Posterior cingulate gyrus (tissue), 11 donors: ENCODE data around the gene IFI44L.

ENCODE experiments used
- DNase-seq, 10 donors: peaks; one replicate each; pipeline versions ENCODE4 v3.0.0 to v3.0.0-alpha.2; 2020 to 2021; ENCODE audit warnings: mixed read lengths in 3 of 10
- intact Hi-C: fragments of 100-400 bp; cut with DNase I; formaldehyde crosslinking; loops from one replicate; pipeline ENCODE4 v1.15.1; 2023

IFI44L gene

GRCh38 chr1:78630600-78630999 lies 10.4 kb downstream of the IFI44L start:
- no peak for DNase-seq
- intact Hi-C loops: no loop called here

- intact Hi-C loops: no loop called here
- DNase-seq: no peak
Observed at GRCh38 chr1:78633209-78633608, 13.0 kb downstream of the IFI44L start.

GRCh38 chr1:78640462-78640861 lies 20.2 kb downstream of the IFI44L start:
- intact Hi-C loops: no loop called here

GRCh38 chr1:78641558-78641957 lies 21.3 kb downstream of the IFI44L start:
- DNase-seq: no peak
- intact Hi-C loops: no loop called here

More at GRCh38 chr1:78640462-78640861, 20.2 kb downstream of the IFI44L start:
- DNase-seq: no peak

GRCh38 chr1:78645723-78646122 lies 25.5 kb downstream of the IFI44L start:
- intact Hi-C loops: no loop called here
- DNase-seq: no peak

GRCh38 chr1:78647238-78647637 lies 27.0 kb downstream of the IFI44L start:
- no peak for DNase-seq
- intact Hi-C loops: no loop called here

GRCh38 chr1:78649628-78650027 lies 29.4 kb downstream of the IFI44L start, which contains the start of gene IFI44:
Gene IFI44 (plus strand): TSS chr1:78649831. CDS start chr1:78650196, 365 bp downstream.
- DNase-seq: peak in 7 of 10 donors; percentile 27 to 83 (median 40)

GRCh38 chr1:78650114-78650660 lies 29.9 kb downstream of the IFI44L start:
- no peak for DNase-seq
- intact Hi-C loops: loop anchor here (5.0 kb wide), 1 partner anchor 33 kb away; no protein-coding TSS in a partner anchor

More at GRCh38 chr1:78649628-78650027, 29.4 kb downstream of the IFI44L start, which contains the start of gene IFI44:
- intact Hi-C loops: loop anchor here (5.0 kb wide), 1 partner anchor 32 kb away; no protein-coding TSS in a partner anchor

- intact Hi-C loops: loop anchor here (5.0 kb wide), 1 partner anchor 34 kb away; no protein-coding TSS in a partner anchor
- no peak for DNase-seq
Observed at GRCh38 chr1:78651241-78651640, 31.0 kb downstream of the IFI44L start.

GRCh38 chr1:78652019-78652560 lies 31.8 kb downstream of the IFI44L start:
- intact Hi-C loops: loop anchor here (5.0 kb wide), 1 partner anchor 35 kb away; no protein-coding TSS in a partner anchor
- peak in 2 of 10 donors; percentile 33 to 58 for DNase-seq

GRCh38 chr1:78658901-78659300 lies 38.7 kb downstream of the IFI44L start:
- intact Hi-C loops: no loop called here

GRCh38 chr1:78663923-78664322 lies 43.7 kb downstream of the IFI44L start:
- intact Hi-C loops: no loop called here
- no peak for DNase-seq

More at GRCh38 chr1:78658901-78659300, 38.7 kb downstream of the IFI44L start:
- DNase-seq: no peak

GRCh38 chr1:78664763-78665162 lies 44.5 kb downstream of the IFI44L start:
- no peak for DNase-seq
- intact Hi-C loops: no loop called here

- intact Hi-C loops: no loop called here
- DNase-seq: no peak
Observed at GRCh38 chr1:78665809-78666208, 45.6 kb downstream of the IFI44L start.

GRCh38 chr1:78667939-78668338 lies 47.7 kb downstream of the IFI44L start:
- no peak for DNase-seq
- intact Hi-C loops: no loop called here

- intact Hi-C loops: no loop called here
- DNase-seq: no peak
Observed at GRCh38 chr1:78668427-78668826, 48.2 kb downstream of the IFI44L start.

GRCh38 chr1:78672428-78672827 lies 52.2 kb downstream of the IFI44L start:
- peak in 1 of 10 donors; percentile 52 for DNase-seq
- intact Hi-C loops: no loop called here

- DNase-seq: peak in 1 of 10 donors; percentile 37
- intact Hi-C loops: no loop called here
Observed at GRCh38 chr1:78673120-78673519, 52.9 kb downstream of the IFI44L start.

GRCh38 chr1:78676347-78676982 lies 56.2 kb downstream of the IFI44L start:
- DNase-seq: peak in 5 of 10 donors; percentile 10 to 44 (median 23)
- intact Hi-C loops: loop anchor here (2.0 kb wide), 1 partner anchor 532 kb away; no protein-coding TSS in a partner anchor

GRCh38 chr1:78676993-78677392 lies 56.7 kb downstream of the IFI44L start:
- DNase-seq: no peak
- intact Hi-C loops: loop anchor here (1.0 to 2.0 kb wide), 2 partner anchors 60 to 532 kb away; no protein-coding TSS in a partner anchor

GRCh38 chr1:78677788-78678187 lies 57.5 kb downstream of the IFI44L start:
- no peak for DNase-seq
- intact Hi-C loops: loop anchor here (1.0 to 2.0 kb wide), 2 partner anchors 60 to 533 kb away; no protein-coding TSS in a partner anchor
